ENCODE measurements around the gene RPS27A. TPM values are rescaled to one million over a fixed set of nuclear protein-coding genes. Genes with fewer than 3 reads are reported as not detected.
"Not testable (repeated sequence)": the region's sequence is repeated elsewhere in the genome, so short reads cannot be mapped to it uniquely, and the experiment has no call there.

Gene RPS27A
- total and polyA plus RNA-seq, 11 donors, result 329 to 1,743 (median 513) TPM

GRCh38 chr2:55245411-55245810 is 12.9 kb downstream of the RPS27A start:
- no peak overlapping the region for H3K27ac ChIP-seq
- intact Hi-C loops (cut with DNase I), result no loop called here
- ATAC-seq, result no peak
- H3K36me3 ChIP-seq, result peaks cover 0 to 100% (median 93%) of the 10 kb centered on the region in 9 donors
- WGBS, 4 donors, result 89 to 93% (median 90%) methylated on average over 5 of the region's 5 CpGs
- H3K4me1 ChIP-seq, result no peaks in the 10 kb centered on the region
- TF ChIP-seq CTCF (IDR thresholded peaks at IDR 0.05) (no peak), POLR2A (IDR thresholded peaks at IDR 0.05) (no peak)
- H3K4me3 ChIP-seq, result no peak overlapping the region
- no peak for DNase-seq
- H3K27me3 ChIP-seq, result no peaks in the 10 kb centered on the region
- H3K9me3 ChIP-seq, result no peaks in the 10 kb centered on the region

- DNase-seq (no peak), ATAC-seq (no peak)
- TF ChIP-seq CTCF (IDR thresholded peaks at IDR 0.05) (no peak), POLR2A (IDR thresholded peaks at IDR 0.05) (no peak)
- Histone ChIP-seq H3K4me3 (no peak overlapping the region), H3K4me1 (no peaks in the 10 kb centered on the region), H3K27me3 (no peaks in the 10 kb centered on the region), H3K27ac (no peak overlapping the region), H3K9me3 (no peaks in the 10 kb centered on the region), H3K36me3 (peaks cover 0 to 100% (median 92%) of the 10 kb centered on the region in 9 donors)
- WGBS, 4 donors, result 74 to 82% (median 79%) methylated on average over 5 of the region's 5 CpGs
- intact Hi-C loops (cut with DNase I), result no loop called here
These were observed 14.5 kb downstream of the RPS27A start for GRCh38 chr2:55247025-55247424.

GRCh38 chr2:55252832-55253231 is 20.3 kb downstream of the RPS27A start:
- DNase-seq, result no peak
- peaks cover 0 to 99% (median 91%) of the 10 kb centered on the region in 9 donors for H3K36me3 ChIP-seq
- no peaks in the 10 kb centered on the region for H3K9me3 ChIP-seq
- no peaks in the 10 kb centered on the region for H3K4me1 ChIP-seq
- H3K4me3 ChIP-seq, result no peak overlapping the region
- TF ChIP-seq POLR2A (IDR thresholded peaks at IDR 0.05) (no peak), CTCF (IDR thresholded peaks at IDR 0.05) (no peak)
- no peak for ATAC-seq
- 93 to 96% (median 93%) methylated on average over 3 of the region's 3 CpGs for WGBS, 4 donors
- no peak overlapping the region for H3K27ac ChIP-seq
- H3K27me3 ChIP-seq, result no peaks in the 10 kb centered on the region
- intact Hi-C loops (cut with DNase I), result no loop called here

- H3K4me1 ChIP-seq; H3K27ac ChIP-seq; H3K4me3 ChIP-seq; H3K27me3 ChIP-seq; H3K9me3 ChIP-seq; DNase-seq; ATAC-seq; intact Hi-C loops (cut with DNase I): not testable (repeated sequence)
- 90 to 94% (median 92%) methylated on average over 3 of the region's 3 CpGs for WGBS, 4 donors
- H3K36me3 ChIP-seq, result peaks cover 0 to 100% (median 90%) of the 10 kb centered on the region in 9 donors
These were observed 27.1 kb downstream of the RPS27A start for GRCh38 chr2:55259586-55259985.
